Liver (tissue), 9 donors: ENCODE results near the gene TOR4A. TPM values are rescaled to one million over a fixed set of nuclear protein-coding genes. Genes with fewer than 3 reads are reported as not detected.

ENCODE experiments used
- DNase-seq: peaks from one replicate; pipeline ENCODE4 v3.0.0-alpha.2; 2017; ENCODE audit warnings: low spot score
- H3K27ac ChIP-seq, 2 donors: one replicate each; pipeline ENCODE4 v1.7.0; 2013; ENCODE audit warnings: inconsistent platforms in 2 of 2, low read length in 2 of 2, control low read depth in 1 of 2, low read depth in 1 of 2, mild to moderate bottlenecking in 1 of 2
- H3K27me3 ChIP-seq, 4 donors: one replicate each; pipeline versions ENCODE4 v1.6.1 to v1.7.0; 2013; ENCODE audit warnings: low read length in 3 of 4, inconsistent platforms in 1 of 4, mild to moderate bottlenecking in 1 of 4, moderate library complexity in 1 of 4; ENCODE audit not compliant: control insufficient read depth in 4 of 4, insufficient read depth in 4 of 4
- H3K36me3 ChIP-seq, 4 donors: one replicate each; pipeline versions ENCODE4 v1.6.1 to v1.7.0; 2013; ENCODE audit warnings: low read length in 3 of 4, mild to moderate bottlenecking in 3 of 4, low read depth in 1 of 4, moderate library complexity in 1 of 4; ENCODE audit not compliant: control insufficient read depth in 4 of 4, insufficient read depth in 3 of 4
- H3K4me1 ChIP-seq, 4 donors: one replicate each; pipeline versions ENCODE4 v1.6.1 to v1.7.0; 2013; ENCODE audit warnings: low read length in 3 of 4, mild to moderate bottlenecking in 3 of 4, moderate library complexity in 1 of 4; ENCODE audit not compliant: control insufficient read depth in 4 of 4, insufficient read depth in 4 of 4
- H3K4me3 ChIP-seq, 3 donors: one replicate each; pipeline versions ENCODE4 v1.6.1 to v1.7.0; 2013; ENCODE audit warnings: low read length in 3 of 3, control low read depth in 1 of 3, low read depth in 1 of 3, mild to moderate bottlenecking in 1 of 3
- H3K9ac ChIP-seq, 2 donors: one replicate each; pipeline ENCODE4 v1.7.0; 2013; ENCODE audit warnings: low read length in 2 of 2, mild to moderate bottlenecking in 2 of 2, moderate library complexity in 2 of 2, control low read depth in 1 of 2, low read depth in 1 of 2
- H3K9me3 ChIP-seq, 4 donors: one replicate each; pipeline versions ENCODE4 v1.6.1 to v1.7.0; 2013; ENCODE audit warnings: low read length in 3 of 4; ENCODE audit not compliant: control insufficient read depth in 4 of 4
- ATF3 ChIP-seq: IDR thresholded peaks from 2 replicates; pipeline ENCODE4 v1.6.1; 2016; ENCODE audit warnings: antibody characterized with exemption
- EGR1 ChIP-seq, 2 donors: IDR thresholded peaks; 2 replicates each; pipeline ENCODE4 v1.6.1; 2016 to 2018; ENCODE audit warnings: antibody characterized with exemption in 2 of 2, low read depth in 2 of 2
- FOXA1 ChIP-seq: IDR thresholded peaks from 2 replicates; pipeline ENCODE4 v1.6.1; 2016; ENCODE audit warnings: antibody characterized with exemption
- FOXA2 ChIP-seq: IDR thresholded peaks from 2 replicates; pipeline ENCODE4 v1.6.1; 2016; ENCODE audit warnings: antibody characterized with exemption
- GABPA ChIP-seq, 2 donors: IDR thresholded peaks in 1 of 2; conservative IDR thresholded peaks in 1 of 2; 2 replicates each; pipeline ENCODE4 v1.6.1; 2016; ENCODE audit warnings: antibody characterized with exemption in 2 of 2, mild to moderate bottlenecking in 1 of 2, moderate library complexity in 1 of 2
- HNF4A ChIP-seq, 2 donors: conservative IDR thresholded peaks; 2 replicates each; pipeline ENCODE4 v1.6.1; 2016; ENCODE audit warnings: antibody characterized with exemption in 2 of 2, mild to moderate bottlenecking in 2 of 2
- HNF4G ChIP-seq: IDR thresholded peaks from 2 replicates; pipeline ENCODE4 v1.6.1; 2016; ENCODE audit warnings: antibody characterized with exemption
- JUND ChIP-seq, 2 donors: IDR thresholded peaks; 2 replicates each; pipeline ENCODE4 v1.6.1; 2016; ENCODE audit warnings: antibody characterized with exemption in 2 of 2
- NR2F2 ChIP-seq: IDR thresholded peaks from 2 replicates; pipeline ENCODE4 v1.6.1; 2016; ENCODE audit warnings: antibody characterized with exemption
- RAD21 ChIP-seq, 2 donors: IDR thresholded peaks; 2 replicates each; pipeline ENCODE4 v1.6.1; 2016; ENCODE audit warnings: antibody characterized with exemption in 2 of 2, mild to moderate bottlenecking in 2 of 2
- RXRA ChIP-seq, 2 donors: IDR thresholded peaks; 2 replicates each; pipeline ENCODE4 v1.6.1; 2017 to 2018; ENCODE audit warnings: antibody characterized with exemption in 2 of 2, mild to moderate bottlenecking in 1 of 2
- SP1 ChIP-seq: IDR thresholded peaks from 2 replicates; pipeline ENCODE4 v1.6.1; 2018; ENCODE audit warnings: antibody characterized with exemption, mild to moderate bottlenecking
- TAF1 ChIP-seq: conservative IDR thresholded peaks from 2 replicates; pipeline ENCODE4 v1.6.1; 2016; ENCODE audit warnings: antibody characterized with exemption, mild to moderate bottlenecking
- YY1 ChIP-seq: IDR thresholded peaks from 2 replicates; pipeline ENCODE4 v1.6.1; 2016; ENCODE audit warnings: antibody characterized with exemption, mild to moderate bottlenecking
- WGBS: extraction: QIAGEN DNeasy Blood & Tissue Kit; methylation state at CpG from one replicate; pipeline ENCODE4 v1.1.7; 2013; 5-methylcytosine and 5-hydroxymethylcytosine counted together
- polyA plus RNA-seq, 2 donors: library from polyadenylated mRNA; stranded (reverse) in 1 of 2; unstranded in 1 of 2; fragments of 200-250 nt in 1 of 2; fragments of >200 nt in 1 of 2; fragmentation: Nextera tagmentation in 1 of 2; extraction: Ambion mirVana in 1 of 2; gene quantifications; one replicate each; pipeline versions ENCODE4 v1.2.1 to v1.2.3, GENCODE V29; 2013 to 2015
- total RNA-seq, 2 donors: library from RNA; depleted of rRNA; stranded (reverse); fragments of >200 nt; gene quantifications; one replicate each; pipeline ENCODE4 v1.2.3, GENCODE V29; 2014
- TF ChIP-seq, protein P1 (sequence below): IDR thresholded peaks from 2 replicates; pipeline ENCODE4 v1.6.1; 2016; ENCODE audit warnings: antibody characterized with exemption, mild to moderate bottlenecking
- TF ChIP-seq, protein P2 (sequence below): IDR thresholded peaks from 2 replicates; pipeline ENCODE4 v1.6.1; 2016; ENCODE audit warnings: antibody characterized with exemption
- TF ChIP-seq, protein P3 (sequence below): IDR thresholded peaks from 2 replicates; pipeline ENCODE4 v1.6.1; 2016; ENCODE audit warnings: antibody characterized with exemption
- TF ChIP-seq, protein P4 (sequence below): fragments of 150-350 bp; IDR thresholded peaks from 2 replicates; pipeline ENCODE4 v1.5.1; 2017; ENCODE audit warnings: improper control_type of control experiment, low read depth, low read length; ENCODE audit not compliant: missing input control
- donor health status: healthy.
- donor health status: healthy.
- donor health status: healthy.
- donor health status: healthy.
- donor health status: healthy.

The TOR4A gene
- total and polyA plus RNA-seq, 4 donors: 0.35 to 5.1 (median 4.3) TPM

- H3K27me3 ChIP-seq: no peaks in the 10 kb centered on the region
- H3K9ac ChIP-seq: no peak overlapping the region
- WGBS: 94% methylated on average over 39 of the region's 39 CpGs
- peaks cover 12 to 62% (median 31%) of the 10 kb centered on the region in 4 donors for H3K4me1 ChIP-seq
- H3K27ac ChIP-seq: peak overlapping the region in 1 of 2 donors; percentile 22
- H3K9me3 ChIP-seq: no peaks in the 10 kb centered on the region
- H3K4me3 ChIP-seq: no peak overlapping the region
- H3K36me3 ChIP-seq: peaks cover 0 to 13% (median 3%) of the 10 kb centered on the region in 4 donors
- no peak for DNase-seq
- TF ChIP-seq, protein P1, sequence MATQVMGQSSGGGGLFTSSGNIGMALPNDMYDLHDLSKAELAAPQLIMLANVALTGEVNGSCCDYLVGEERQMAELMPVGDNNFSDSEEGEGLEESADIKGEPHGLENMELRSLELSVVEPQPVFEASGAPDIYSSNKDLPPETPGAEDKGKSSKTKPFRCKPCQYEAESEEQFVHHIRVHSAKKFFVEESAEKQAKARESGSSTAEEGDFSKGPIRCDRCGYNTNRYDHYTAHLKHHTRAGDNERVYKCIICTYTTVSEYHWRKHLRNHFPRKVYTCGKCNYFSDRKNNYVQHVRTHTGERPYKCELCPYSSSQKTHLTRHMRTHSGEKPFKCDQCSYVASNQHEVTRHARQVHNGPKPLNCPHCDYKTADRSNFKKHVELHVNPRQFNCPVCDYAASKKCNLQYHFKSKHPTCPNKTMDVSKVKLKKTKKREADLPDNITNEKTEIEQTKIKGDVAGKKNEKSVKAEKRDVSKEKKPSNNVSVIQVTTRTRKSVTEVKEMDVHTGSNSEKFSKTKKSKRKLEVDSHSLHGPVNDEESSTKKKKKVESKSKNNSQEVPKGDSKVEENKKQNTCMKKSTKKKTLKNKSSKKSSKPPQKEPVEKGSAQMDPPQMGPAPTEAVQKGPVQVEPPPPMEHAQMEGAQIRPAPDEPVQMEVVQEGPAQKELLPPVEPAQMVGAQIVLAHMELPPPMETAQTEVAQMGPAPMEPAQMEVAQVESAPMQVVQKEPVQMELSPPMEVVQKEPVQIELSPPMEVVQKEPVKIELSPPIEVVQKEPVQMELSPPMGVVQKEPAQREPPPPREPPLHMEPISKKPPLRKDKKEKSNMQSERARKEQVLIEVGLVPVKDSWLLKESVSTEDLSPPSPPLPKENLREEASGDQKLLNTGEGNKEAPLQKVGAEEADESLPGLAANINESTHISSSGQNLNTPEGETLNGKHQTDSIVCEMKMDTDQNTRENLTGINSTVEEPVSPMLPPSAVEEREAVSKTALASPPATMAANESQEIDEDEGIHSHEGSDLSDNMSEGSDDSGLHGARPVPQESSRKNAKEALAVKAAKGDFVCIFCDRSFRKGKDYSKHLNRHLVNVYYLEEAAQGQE: no peak
- TF ChIP-seq, protein P2, sequence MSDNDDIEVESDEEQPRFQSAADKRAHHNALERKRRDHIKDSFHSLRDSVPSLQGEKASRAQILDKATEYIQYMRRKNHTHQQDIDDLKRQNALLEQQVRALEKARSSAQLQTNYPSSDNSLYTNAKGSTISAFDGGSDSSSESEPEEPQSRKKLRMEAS: no peak
Observed at GRCh38 chr9:137272241-137273094, 5.1 kb upstream of the TOR4A start.

- no peak for TF ChIP-seq YY1
- TF ChIP-seq RAD21 (IDR thresholded peaks at IDR 0.05): no peak
- TF ChIP-seq FOXA2: no peak
- no peak for TF ChIP-seq SP1
- TF ChIP-seq ATF3: no peak
- no peak for TF ChIP-seq RXRA (IDR thresholded peaks at IDR 0.05)
- TF ChIP-seq, protein P2: no peak
- no peak for TF ChIP-seq EGR1 (IDR thresholded peaks at IDR 0.05; ENCODE audit: low read depth in 2 of 2)
- no peak for TF ChIP-seq HNF4G
- no peak for TF ChIP-seq GABPA (IDR thresholded peaks at IDR 0.05 in 1 of 2, conservative IDR thresholded peaks at IDR 0.05 in 1 of 2)
- no peak for TF ChIP-seq HNF4A (conservative IDR thresholded peaks at IDR 0.05)
- no peak for TF ChIP-seq NR2F2
- TF ChIP-seq, protein P1: no peak
- TF ChIP-seq JUND (IDR thresholded peaks at IDR 0.05): no peak
- TF ChIP-seq TAF1: no peak
- no peak for TF ChIP-seq FOXA1
- TF ChIP-seq, protein P3, sequence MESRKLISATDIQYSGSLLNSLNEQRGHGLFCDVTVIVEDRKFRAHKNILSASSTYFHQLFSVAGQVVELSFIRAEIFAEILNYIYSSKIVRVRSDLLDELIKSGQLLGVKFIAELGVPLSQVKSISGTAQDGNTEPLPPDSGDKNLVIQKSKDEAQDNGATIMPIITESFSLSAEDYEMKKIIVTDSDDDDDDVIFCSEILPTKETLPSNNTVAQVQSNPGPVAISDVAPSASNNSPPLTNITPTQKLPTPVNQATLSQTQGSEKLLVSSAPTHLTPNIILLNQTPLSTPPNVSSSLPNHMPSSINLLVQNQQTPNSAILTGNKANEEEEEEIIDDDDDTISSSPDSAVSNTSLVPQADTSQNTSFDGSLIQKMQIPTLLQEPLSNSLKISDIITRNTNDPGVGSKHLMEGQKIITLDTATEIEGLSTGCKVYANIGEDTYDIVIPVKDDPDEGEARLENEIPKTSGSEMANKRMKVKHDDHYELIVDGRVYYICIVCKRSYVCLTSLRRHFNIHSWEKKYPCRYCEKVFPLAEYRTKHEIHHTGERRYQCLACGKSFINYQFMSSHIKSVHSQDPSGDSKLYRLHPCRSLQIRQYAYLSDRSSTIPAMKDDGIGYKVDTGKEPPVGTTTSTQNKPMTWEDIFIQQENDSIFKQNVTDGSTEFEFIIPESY: no peak
- TF ChIP-seq, protein P4, sequence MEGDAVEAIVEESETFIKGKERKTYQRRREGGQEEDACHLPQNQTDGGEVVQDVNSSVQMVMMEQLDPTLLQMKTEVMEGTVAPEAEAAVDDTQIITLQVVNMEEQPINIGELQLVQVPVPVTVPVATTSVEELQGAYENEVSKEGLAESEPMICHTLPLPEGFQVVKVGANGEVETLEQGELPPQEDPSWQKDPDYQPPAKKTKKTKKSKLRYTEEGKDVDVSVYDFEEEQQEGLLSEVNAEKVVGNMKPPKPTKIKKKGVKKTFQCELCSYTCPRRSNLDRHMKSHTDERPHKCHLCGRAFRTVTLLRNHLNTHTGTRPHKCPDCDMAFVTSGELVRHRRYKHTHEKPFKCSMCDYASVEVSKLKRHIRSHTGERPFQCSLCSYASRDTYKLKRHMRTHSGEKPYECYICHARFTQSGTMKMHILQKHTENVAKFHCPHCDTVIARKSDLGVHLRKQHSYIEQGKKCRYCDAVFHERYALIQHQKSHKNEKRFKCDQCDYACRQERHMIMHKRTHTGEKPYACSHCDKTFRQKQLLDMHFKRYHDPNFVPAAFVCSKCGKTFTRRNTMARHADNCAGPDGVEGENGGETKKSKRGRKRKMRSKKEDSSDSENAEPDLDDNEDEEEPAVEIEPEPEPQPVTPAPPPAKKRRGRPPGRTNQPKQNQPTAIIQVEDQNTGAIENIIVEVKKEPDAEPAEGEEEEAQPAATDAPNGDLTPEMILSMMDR: no peak
Observed at GRCh38 chr9:137273095-137273490, 4.4 kb upstream of the TOR4A start.

More at GRCh38 chr9:137273095-137273490, 4.4 kb upstream of the TOR4A start:
- no peak for DNase-seq
- Histone ChIP-seq H3K27ac (peak overlapping the region in 1 of 2 donors; percentile 19), H3K4me1 (peaks cover 9 to 56% (median 29%) of the 10 kb centered on the region in 4 donors), H3K36me3 (peaks cover 0 to 11% (median 3%) of the 10 kb centered on the region in 4 donors), H3K27me3 (no peaks in the 10 kb centered on the region), H3K9me3 (no peaks in the 10 kb centered on the region), H3K9ac (no peak overlapping the region), H3K4me3 (no peak overlapping the region)
- 87% methylated on average over 13 of the region's 13 CpGs for WGBS
